ENCODE results near the gene PITPNM3.
"Not testable (repeated sequence)": the region's sequence is repeated elsewhere in the genome, so short reads cannot be mapped to it uniquely, and the experiment has no call there.

Gene PITPNM3

GRCh38 chr17:6497496-6498221, 58.7 kb downstream of the PITPNM3 start:
- no peak for DNase-seq

GRCh38 chr17:6496640-6497441, 59.5 kb downstream of the PITPNM3 start:
- no peak for DNase-seq

DNA sequence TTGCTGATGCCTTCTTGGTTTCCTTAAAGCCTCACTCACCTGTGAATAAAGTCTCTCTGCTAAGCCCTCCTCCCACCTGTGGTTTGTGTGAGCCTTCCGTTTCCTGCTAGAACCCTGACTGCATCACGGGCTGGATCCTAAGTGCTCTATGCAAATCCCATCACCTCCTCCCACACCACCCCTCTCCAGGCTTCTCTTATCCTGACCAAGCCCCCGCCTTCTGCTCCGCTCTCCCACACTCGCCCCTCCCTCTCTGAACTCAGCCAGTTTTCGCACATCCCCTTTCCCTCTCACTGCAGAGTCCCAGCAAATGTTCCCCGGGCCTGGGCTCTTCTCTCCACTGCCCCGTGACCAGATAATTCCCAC, 60.3 kb downstream of the PITPNM3 start:
- DNase-seq, result no peak

- DNase-seq, result no peak
Measured at GRCh38 chr17:6495450-6496115, 60.8 kb downstream of the PITPNM3 start.

DNA sequence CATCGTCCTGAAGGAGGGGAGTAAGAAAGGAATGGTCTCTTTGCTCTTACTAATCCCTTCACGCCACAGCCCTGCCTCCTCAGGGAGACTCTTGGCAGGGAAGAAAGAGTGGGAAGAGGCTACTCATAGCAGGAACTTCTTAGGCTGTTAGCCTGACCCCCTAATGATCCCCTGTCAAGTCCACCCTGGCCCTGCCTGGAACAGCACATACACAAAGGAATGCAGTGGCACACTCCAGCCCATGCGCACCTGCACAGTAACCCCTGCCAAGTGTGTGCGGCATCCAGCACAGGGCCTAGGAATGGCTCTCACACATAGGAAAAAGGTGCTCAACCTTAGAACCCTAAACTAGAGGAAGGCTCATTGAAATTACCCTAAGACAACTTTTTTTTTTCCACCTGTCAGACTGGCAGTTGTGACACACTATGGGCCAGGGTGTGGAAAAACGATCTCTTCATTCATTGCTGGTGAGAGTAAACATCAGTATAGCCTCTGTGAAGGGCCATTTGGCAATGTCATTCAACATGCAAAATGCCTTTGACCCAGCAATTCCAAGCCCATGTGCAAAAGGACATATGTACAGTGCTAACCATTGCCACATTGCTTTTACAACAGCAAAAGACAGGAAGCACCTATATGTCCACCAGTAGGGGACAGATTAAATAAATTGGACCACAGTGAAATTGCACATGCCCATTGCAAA, 62.0 kb downstream of the PITPNM3 start:
- DNase-seq, result no peak

GRCh38 chr17:6492892-6493674, 63.3 kb downstream of the PITPNM3 start:
- DNase-seq, result no peak

GRCh38 chr17:6491071-6491700, 65.2 kb downstream of the PITPNM3 start:
- DNase-seq, result no peak

DNA sequence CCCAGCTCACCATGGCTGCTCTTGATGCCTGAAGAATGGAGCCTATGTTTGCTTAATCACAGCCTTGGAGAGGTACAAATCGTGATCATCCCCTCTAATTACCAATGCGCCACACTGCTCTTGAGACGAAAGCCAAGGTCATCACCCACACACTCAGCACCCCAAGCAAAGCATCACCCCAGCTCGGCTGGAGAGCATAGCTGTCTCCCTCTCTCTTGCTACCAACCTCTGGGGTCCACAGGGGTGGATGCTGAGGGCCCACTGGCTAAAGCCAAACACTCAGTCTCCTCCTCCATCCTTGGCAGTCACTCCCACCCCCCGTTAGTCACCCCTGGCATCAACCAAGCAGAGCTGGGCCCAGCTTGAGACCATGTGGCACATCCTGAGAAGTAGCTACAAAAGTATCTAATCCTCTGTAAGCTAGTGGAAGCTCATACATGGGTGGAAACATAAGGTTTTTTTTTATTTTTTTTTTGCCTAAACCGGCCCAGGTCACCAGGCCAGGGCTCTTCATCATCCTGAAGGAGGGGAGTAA, 67.3 kb downstream of the PITPNM3 start:
- no peak for DNase-seq

- no peak for DNase-seq
Measured at GRCh38 chr17:6488008-6488539, 68.3 kb downstream of the PITPNM3 start.

DNA sequence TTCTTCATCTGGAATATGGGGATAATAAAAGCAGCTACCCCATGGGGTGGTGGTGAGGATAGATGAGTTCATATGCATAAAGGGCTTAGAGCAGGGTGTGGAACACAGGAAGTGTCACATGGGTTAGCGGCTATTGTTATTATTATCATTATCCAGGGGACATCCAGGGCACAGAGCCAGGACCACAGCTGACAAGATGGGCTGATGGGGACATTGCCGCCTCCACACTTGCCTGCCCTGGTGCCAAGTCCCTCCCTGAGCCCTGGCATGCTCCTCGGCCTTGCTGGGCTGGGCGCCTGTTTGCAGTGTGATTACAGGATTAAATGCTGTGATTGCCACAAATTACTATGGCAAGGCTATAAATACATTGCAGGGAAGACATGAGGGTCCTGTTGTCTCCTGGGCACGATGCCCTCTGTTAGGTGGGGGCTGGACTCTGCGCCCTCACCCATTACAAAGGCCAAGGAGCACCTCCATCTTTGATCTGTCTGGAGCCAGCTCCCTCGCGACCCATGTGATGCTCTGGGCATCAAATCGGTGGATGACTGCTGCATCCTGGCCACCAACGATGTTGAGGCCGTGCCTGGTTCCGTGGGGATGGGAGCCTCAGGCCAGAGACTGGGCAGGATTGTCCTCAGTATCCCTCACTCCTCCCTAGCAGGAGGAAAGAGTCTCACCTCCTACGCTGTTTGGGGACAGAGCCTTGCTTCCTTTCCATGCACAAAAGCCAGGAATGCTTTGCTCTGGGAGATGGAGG, 68.9 kb downstream of the PITPNM3 start:
- DNase-seq, result no peak

DNA sequence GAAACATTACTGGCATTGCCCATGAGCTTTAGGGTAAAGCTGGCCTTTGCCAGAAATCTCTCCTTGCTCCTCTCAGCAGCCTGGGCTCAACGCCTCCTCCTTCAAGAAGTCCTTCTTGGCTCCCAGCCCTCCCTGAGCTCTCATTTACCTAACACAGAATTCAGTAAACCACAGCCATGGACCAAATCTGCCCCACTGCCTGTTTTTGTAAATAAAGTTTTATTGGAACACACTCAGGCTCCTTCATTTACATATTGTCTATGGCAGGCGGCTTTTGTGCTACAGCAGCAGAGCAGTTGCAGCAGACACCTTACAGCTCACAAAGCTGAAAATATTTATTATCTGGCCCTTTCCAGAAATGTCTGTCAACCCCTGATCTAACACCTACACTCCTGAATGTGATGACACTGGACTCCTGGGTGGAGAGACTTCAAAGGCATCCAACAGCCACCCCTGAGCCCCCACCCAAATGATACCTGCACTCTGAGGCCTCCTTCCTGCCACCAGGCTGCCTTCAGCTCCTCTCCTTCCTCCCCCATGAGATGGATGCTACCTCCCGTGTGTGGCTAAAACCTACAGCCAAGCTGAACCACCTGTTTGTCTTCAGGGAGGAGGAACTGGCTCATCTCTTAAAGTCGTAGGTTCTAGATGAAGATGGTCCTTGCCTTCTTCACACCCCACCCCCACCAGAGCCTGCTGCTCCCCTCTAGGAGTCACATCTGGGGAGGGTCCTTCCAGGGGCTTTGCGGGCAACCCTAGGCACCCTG, 70.5 kb downstream of the PITPNM3 start:
- no peak for DNase-seq

DNA sequence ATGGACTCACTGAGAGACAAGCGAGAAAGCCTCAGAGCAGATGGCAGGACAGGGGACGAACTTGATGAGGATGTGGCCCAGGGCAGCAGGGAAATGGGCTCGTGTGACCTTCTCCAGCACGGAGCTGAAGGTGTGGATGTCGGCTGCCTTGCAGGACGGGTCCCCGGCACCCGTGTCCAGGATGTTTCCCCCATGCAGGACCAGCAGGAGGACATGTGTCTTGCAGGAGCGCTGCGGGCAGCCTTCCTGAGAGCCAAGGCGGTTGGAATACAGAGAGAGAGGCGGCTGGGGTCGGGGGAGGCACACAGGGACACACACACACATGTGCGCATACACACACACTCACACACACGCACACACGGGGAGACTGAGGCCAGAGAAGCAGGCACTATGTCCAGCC, 72.8 kb downstream of the PITPNM3 start:
- DNase-seq, result no peak

GRCh38 chr17:6482796-6483195, 73.6 kb downstream of the PITPNM3 start:
- not testable (repeated sequence) for DNase-seq

DNA sequence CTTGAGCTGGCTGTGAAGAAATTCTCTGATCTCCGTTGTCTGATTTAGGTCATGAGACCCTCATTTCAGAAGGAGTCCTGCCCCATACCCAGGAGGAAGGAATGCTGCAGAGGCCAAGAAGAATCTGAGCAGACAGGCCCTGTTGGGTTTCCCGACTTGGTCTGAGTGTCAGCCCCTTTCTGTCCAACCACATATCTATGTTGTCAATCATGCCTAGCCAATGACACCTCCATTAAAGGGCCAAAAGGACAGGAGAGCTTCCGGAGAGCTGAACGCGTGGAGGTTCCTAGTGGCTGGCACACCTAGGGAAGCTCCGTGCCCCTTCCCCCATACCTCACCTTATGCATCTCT, 74.3 kb downstream of the PITPNM3 start:
- DNase-seq, result no peak

- DNase-seq, result no peak
Measured at GRCh38 chr17:6480303-6480675, 76.1 kb downstream of the PITPNM3 start.

- no peak for DNase-seq
Measured at GRCh38 chr17:6479622-6480302, 76.6 kb downstream of the PITPNM3 start.

DNA sequence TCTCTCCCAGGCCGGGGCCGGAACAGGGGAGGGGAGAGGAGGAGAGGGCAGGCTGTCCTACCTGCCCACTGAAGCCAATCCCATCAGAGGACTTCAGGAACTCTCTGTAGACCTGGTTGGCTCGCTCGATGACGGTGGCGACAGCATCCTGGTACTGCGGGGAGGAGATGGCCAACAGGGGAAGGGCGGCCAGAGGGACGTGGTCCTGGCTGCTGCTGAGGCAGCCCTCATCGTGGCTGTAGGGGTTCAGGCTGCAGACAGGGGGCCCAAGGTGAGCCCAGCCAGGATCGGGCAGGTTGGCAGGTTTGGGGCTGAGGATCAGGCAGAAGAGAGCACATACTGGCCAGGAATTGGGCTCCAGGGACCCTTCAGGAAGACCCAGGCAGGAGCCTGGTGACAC, 77.9 kb downstream of the PITPNM3 start:
- DNase-seq, result no peak

DNA sequence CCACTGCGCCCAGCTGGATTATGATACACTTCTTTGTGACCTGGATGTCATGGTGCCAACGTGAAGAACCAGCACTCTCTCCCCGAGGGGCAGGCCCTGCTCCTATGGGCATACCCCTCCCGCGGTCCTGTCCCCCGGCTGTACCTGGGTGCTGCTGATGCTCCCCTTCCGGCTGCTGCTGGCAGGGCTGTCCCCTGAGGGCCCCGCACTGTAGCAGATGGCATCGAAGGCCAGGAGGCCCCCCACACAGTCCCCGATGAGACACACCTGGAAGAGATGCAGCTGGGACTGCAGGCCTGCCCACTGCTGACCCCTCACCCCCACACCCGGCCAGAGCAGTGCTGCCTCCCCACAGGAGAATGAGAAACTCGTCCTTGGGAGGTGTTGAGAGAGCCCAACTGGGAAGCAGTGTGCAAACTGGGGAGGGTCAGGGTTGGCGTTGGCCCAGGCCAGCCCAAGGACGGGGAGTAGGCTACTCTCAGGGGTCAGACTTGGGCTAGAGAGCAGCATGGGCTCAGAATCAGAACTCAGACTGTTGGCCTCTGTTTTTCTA, 78.4 kb downstream of the PITPNM3 start:
- no peak for DNase-seq

- DNase-seq, result no peak
Measured at GRCh38 chr17:6476810-6477179, 79.6 kb downstream of the PITPNM3 start.
